ENCODE results near the gene FLRT1. TPM values are rescaled to one million over a fixed set of nuclear protein-coding genes. Genes with fewer than 3 reads are reported as not detected.

FLRT1 gene
- total and polyA plus RNA-seq, 2 of the 13 experiments (the other 11 are each of a cell fraction or from before 2014, with no cell fraction given): 0.02 to 0.08 TPM

DNA sequence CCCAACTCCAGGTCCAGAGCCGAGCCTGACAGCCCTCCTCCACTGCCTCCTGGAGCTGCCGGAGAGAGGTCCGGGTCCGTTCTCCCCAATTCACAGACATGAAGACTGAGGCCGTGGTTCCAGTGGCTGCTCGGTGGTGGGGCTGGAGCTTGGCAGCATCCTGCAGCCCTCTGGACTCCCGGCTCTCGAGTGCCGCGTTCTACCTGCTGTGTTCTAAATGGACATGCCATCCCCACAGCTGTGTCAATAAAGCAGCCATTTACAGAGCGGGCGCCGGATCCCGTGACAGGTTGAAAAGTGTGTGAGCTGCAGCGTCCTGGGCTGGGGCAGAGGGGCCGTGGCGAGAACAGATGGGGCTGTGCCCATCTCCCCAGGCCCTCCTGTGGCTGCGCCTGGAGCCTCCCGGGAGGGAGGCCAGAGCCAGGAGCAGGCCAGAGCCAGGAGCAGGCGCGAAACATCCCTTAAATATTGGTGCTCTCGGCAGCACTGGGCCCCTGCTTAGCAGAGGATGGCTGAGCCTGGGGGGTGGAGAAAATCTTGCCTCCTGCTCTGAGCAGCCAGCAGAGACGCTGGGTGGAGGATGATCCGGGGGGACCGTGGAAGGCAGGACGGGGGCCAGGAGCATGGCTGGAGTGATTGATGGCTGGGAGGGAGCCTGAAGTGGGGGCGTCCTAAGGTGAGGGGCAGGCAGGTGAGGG, 46.2 kb downstream of the FLRT1 start (continued):
- TF ChIP-seq, protein P1, sequence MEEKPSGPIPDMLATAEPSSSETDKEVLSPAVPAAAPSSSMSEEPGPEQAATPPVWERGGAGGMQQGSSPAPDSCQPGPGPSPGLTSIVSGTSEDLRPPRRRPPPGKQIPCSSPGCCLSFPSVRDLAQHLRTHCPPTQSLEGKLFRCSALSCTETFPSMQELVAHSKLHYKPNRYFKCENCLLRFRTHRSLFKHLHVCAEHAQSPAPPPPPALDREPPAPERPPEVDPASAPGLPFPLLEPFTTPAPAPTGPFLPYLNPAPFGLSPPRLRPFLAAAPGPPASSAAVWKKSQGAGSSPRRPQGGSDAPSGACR (CRISPR knock-in tag; IDR thresholded peaks at IDR 0.05): no peak
- no peak for TF ChIP-seq SKI (IDR thresholded peaks at IDR 0.05; ENCODE audit: partially characterized antibody)

DNA sequence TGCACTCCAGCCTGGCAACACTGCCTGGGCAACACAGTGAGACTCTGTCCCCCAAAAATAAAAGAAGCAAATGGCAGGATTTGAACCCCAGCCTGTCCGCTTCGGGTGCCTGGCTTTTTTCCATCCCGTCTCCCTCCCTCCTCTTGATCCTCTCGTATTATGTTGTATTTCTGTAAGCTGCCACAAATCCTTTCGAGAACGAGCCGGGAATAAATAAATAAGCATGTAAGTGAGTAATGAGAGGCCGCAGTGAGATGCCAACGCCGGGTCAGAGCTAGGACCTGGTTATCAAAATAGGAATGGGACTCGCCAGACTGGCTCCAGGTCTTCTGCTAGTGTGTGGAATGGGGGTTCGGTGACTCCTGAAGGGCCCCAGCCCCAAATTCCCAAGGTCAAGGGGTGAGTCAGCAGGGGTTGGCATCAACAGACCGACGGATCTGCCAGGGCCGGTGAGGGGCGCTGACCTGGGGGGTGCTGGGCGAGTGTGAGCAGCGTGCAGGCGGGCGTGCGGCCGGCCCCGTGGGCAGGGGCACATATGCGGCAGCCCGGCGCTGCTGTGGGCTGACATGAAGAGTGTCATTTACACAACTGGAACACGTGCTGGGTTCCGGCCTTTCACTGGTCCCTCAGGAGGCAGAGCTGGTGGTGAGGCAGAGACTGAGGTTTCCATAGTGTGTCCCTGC, 47.8 kb downstream of the FLRT1 start:
- DNase-seq (ENCODE audit: low spot score) (no peak), ATAC-seq (no peak), FAIRE-seq (no peak)
- Histone ChIP-seq H3K4me2 (ENCODE audit: low read depth, low read length) (no peak overlapping the region), H3K9ac (ENCODE audit: insufficient read depth, low read depth, low read length) (no peak overlapping the region), H3K9me3 (ENCODE audit: low read length) (no peaks in the 10 kb centered on the region), H3K4me3 (replicated peaks in 1 of 3; ENCODE audit: insufficient read depth in 1 of 3, low read depth in 2 of 3, low read length in 3 of 3) (no peak overlapping the region), H3K27ac (ENCODE audit: extremely low read length, insufficient read depth, low read length) (no peak overlapping the region), H3K79me2 (ENCODE audit: insufficient read depth, low read length) (no peaks in the 10 kb centered on the region), H4K20me1 (ENCODE audit: insufficient read depth, low read length) (peaks cover 3% of the 10 kb centered on the region; the same call in 1 of the 2 replicates), H3K4me1 (ENCODE audit: insufficient read depth, low read length) (peaks cover 27% of the 10 kb centered on the region), H3K27me3 (ENCODE audit: control insufficient read depth in 1 of 2, insufficient read depth in 2 of 2, low read length in 2 of 2) (no peaks in the 10 kb centered on the region; a peak in 1 of 5 replicates), H3K36me3 (replicated peaks in 1 of 2; ENCODE audit: control insufficient read depth in 1 of 2, insufficient read depth in 2 of 2, low read length in 2 of 2) (no peaks in the 10 kb centered on the region), H2AFZ (ENCODE audit: low read length) (no peak overlapping the region)
- WGBS (ENCODE audit: low lambda C conversion rate): 96% methylated on average over 24 of the region's 28 CpGs
- no TSS peak for BruUV-seq (replicated peaks)
- CTCF ChIA-PET (ENCODE audit: low intra/inter-chr PET ratio, low total read pairs): no interaction called here
- in situ Hi-C loops (cut with HindIII; ENCODE audit: extremely low pct_ligation_motif_present, low pct_unique_long_range_greater_than_20kb): no loop called here
- intact Hi-C loops (cut with micrococcal nuclease; ENCODE audit: unreplicated experiment): no loop called here
- POLR2A ChIA-PET: no interaction called here
- TF ChIP-seq, protein P2, sequence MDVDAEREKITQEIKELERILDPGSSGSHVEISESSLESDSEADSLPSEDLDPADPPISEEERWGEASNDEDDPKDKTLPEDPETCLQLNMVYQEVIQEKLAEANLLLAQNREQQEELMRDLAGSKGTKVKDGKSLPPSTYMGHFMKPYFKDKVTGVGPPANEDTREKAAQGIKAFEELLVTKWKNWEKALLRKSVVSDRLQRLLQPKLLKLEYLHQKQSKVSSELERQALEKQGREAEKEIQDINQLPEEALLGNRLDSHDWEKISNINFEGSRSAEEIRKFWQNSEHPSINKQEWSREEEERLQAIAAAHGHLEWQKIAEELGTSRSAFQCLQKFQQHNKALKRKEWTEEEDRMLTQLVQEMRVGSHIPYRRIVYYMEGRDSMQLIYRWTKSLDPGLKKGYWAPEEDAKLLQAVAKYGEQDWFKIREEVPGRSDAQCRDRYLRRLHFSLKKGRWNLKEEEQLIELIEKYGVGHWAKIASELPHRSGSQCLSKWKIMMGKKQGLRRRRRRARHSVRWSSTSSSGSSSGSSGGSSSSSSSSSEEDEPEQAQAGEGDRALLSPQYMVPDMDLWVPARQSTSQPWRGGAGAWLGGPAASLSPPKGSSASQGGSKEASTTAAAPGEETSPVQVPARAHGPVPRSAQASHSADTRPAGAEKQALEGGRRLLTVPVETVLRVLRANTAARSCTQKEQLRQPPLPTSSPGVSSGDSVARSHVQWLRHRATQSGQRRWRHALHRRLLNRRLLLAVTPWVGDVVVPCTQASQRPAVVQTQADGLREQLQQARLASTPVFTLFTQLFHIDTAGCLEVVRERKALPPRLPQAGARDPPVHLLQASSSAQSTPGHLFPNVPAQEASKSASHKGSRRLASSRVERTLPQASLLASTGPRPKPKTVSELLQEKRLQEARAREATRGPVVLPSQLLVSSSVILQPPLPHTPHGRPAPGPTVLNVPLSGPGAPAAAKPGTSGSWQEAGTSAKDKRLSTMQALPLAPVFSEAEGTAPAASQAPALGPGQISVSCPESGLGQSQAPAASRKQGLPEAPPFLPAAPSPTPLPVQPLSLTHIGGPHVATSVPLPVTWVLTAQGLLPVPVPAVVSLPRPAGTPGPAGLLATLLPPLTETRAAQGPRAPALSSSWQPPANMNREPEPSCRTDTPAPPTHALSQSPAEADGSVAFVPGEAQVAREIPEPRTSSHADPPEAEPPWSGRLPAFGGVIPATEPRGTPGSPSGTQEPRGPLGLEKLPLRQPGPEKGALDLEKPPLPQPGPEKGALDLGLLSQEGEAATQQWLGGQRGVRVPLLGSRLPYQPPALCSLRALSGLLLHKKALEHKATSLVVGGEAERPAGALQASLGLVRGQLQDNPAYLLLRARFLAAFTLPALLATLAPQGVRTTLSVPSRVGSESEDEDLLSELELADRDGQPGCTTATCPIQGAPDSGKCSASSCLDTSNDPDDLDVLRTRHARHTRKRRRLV (CRISPR knock-in tag; IDR thresholded peaks at IDR 0.05): no peak
- TF ChIP-seq HMG20B (CRISPR knock-in tag; conservative IDR thresholded peaks at IDR 0.05) (no peak), IRX3 (CRISPR knock-in tag; IDR thresholded peaks at IDR 0.05; ENCODE audit: borderline replicate concordance, low read depth) (no peak), ZBTB21 (CRISPR knock-in tag; IDR thresholded peaks at IDR 0.05) (no peak), ZNF670 (CRISPR knock-in tag; IDR thresholded peaks at IDR 0.05; ENCODE audit: borderline replicate concordance) (no peak)
- TF ChIP-seq, protein P3, sequence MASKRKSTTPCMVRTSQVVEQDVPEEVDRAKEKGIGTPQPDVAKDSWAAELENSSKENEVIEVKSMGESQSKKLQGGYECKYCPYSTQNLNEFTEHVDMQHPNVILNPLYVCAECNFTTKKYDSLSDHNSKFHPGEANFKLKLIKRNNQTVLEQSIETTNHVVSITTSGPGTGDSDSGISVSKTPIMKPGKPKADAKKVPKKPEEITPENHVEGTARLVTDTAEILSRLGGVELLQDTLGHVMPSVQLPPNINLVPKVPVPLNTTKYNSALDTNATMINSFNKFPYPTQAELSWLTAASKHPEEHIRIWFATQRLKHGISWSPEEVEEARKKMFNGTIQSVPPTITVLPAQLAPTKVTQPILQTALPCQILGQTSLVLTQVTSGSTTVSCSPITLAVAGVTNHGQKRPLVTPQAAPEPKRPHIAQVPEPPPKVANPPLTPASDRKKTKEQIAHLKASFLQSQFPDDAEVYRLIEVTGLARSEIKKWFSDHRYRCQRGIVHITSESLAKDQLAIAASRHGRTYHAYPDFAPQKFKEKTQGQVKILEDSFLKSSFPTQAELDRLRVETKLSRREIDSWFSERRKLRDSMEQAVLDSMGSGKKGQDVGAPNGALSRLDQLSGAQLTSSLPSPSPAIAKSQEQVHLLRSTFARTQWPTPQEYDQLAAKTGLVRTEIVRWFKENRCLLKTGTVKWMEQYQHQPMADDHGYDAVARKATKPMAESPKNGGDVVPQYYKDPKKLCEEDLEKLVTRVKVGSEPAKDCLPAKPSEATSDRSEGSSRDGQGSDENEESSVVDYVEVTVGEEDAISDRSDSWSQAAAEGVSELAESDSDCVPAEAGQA (IDR thresholded peaks at IDR 0.05; ENCODE audit: low read depth): no peak
- TF ChIP-seq, protein P3 (CRISPR knock-in tag; IDR thresholded peaks at IDR 0.05; ENCODE audit: borderline replicate concordance): no peak
